Gastrocnemius medialis (tissue), 4 donors: ENCODE data around the gene NGFR. TPM values are rescaled to one million over a fixed set of nuclear protein-coding genes. Genes with fewer than 3 reads are reported as not detected.
A peak's percentile ranks its signal among the peaks of the same experiment; 100 is the strongest.

Source experiments
- ATAC-seq, 2 donors: fragments of 150-250 bp; one replicate each; pipeline ENCODE4 v1.9.1; 2016
- DNase-seq, 2 donors: peaks; one replicate each; pipeline ENCODE4 v3.0.0-alpha.2; 2019
- H3K27ac ChIP-seq, 4 donors: fragments of 200-600 bp; sonication (generic); 1 replicate in 1 of 4; 2 replicates in 3 of 4; pipeline ENCODE4 v1.5.1; 2016 to 2018; ENCODE audit warnings: mild to moderate bottlenecking in 2 of 4, moderate library complexity in 1 of 4
- H3K27me3 ChIP-seq, 3 donors: fragments of 200-600 bp; sonication (generic) in 2 of 3; 1 replicate in 1 of 3; 2 replicates in 2 of 3; pipeline versions ENCODE4 v1.5.1 to v1.6.0; 2016 to 2019; ENCODE audit warnings: mild to moderate bottlenecking in 1 of 3, moderate library complexity in 1 of 3
- H3K36me3 ChIP-seq, 2 donors: fragments of 200-600 bp; sonication (generic) in 1 of 2; one replicate each; pipeline ENCODE4 v1.5.1; 2017 to 2018
- H3K4me1 ChIP-seq, 2 donors: fragments of 200-600 bp; sonication (generic) in 1 of 2; one replicate each; pipeline ENCODE4 v1.5.1; 2016 to 2017; ENCODE audit warnings: mild to moderate bottlenecking in 2 of 2
- H3K4me3 ChIP-seq, 4 donors: fragments of 200-600 bp; sonication (generic) in 3 of 4; 1 replicate in 1 of 4; 2 replicates in 3 of 4; pipeline ENCODE4 v1.5.1; 2016 to 2019; ENCODE audit warnings: mild to moderate bottlenecking in 2 of 4
- H3K9me3 ChIP-seq, 3 donors: fragments of 200-600 bp; sonication (generic) in 2 of 3; 1 replicate in 1 of 3; 2 replicates in 2 of 3; pipeline ENCODE4 v1.5.1; 2016 to 2019
- CTCF ChIP-seq, 5 experiments: fragments of 450-650 bp in 3 of 5; fragments of 200-600 bp in 2 of 5; sonication (generic) in 2 of 5; IDR thresholded peaks in 4 of 5; conservative IDR thresholded peaks in 1 of 5; 1 replicate in 4 of 5; 2 replicates in 1 of 5; pipeline ENCODE4 v1.5.1; 2016 to 2019; ENCODE audit warnings: antibody characterized with exemption in 5 of 5, mild to moderate bottlenecking in 3 of 5, moderate library complexity in 3 of 5
- POLR2A ChIP-seq, 2 donors: fragments of 450-650 bp; IDR thresholded peaks; one replicate each; pipeline ENCODE4 v1.6.1; 2017; ENCODE audit warnings: antibody characterized with exemption in 2 of 2, mild to moderate bottlenecking in 2 of 2, moderate library complexity in 2 of 2
- in situ Hi-C, 4 donors: fragments of 200-750 bp; cut with MboI; loops; one replicate each; pipeline versions ENCODE4 v1.15.0 to v1.8.0; 2017; ENCODE audit warnings: low sequenced_read_pairs in 4 of 4
- intact Hi-C: fragments of 100-400 bp; cut with DNase I; formaldehyde crosslinking; loops from one replicate; pipeline ENCODE4 v1.15.1; 2023; ENCODE audit warnings: low total_unique reads
- total RNA-seq, 4 donors: library from RNA; depleted of rRNA; stranded (reverse); fragments of >200 nt; gene quantifications; one replicate each; pipeline versions ENCODE4 v1.1.0 to v1.2.3, GENCODE V29; 2016

Gene NGFR
- total RNA-seq, 4 donors from 2014 or later, result 0.41 to 3.2 (median 1.0) TPM; not detected in 1

- no peak overlapping the region for H3K27ac ChIP-seq
- peak overlapping the region; percentile 49 to 67 (median 57) for H3K4me3 ChIP-seq
- ATAC-seq (no peak), DNase-seq (no peak)
- peaks cover 34 to 47% (median 38%) of the 10 kb centered on the region in 3 donors for H3K27me3 ChIP-seq
- intact Hi-C loops (loop anchor here (1.0 to 10.0 kb wide), 4 partner anchors 18 to 208 kb away; partner anchors contain the start of gene SLC35B1), in situ Hi-C loops (loop anchor here in 3 of 4 donors (5.0 to 10.0 kb wide), 2 partner anchors 48 to 55 kb away; no protein-coding TSS in a partner anchor)
- peaks cover 19 to 26% of the 10 kb centered on the region in 2 donors for H3K4me1 ChIP-seq
- no peaks in the 10 kb centered on the region for H3K36me3 ChIP-seq
- H3K9me3 ChIP-seq, result no peaks in the 10 kb centered on the region
- TF ChIP-seq CTCF (IDR thresholded peaks at IDR 0.05 in 4 of 5, conservative IDR thresholded peaks at IDR 0.05 in 1 of 5) (no peak), POLR2A (IDR thresholded peaks at IDR 0.05) (no peak)
Measured at GRCh38 chr17:49496867-49497147, 1.7 kb downstream of the NGFR start.

- TF ChIP-seq POLR2A (IDR thresholded peaks at IDR 0.05), result no peak
- TF ChIP-seq CTCF (IDR thresholded peaks at IDR 0.05 in 4 of 5, conservative IDR thresholded peaks at IDR 0.05 in 1 of 5), result no peak
- no peak overlapping the region for H3K27ac ChIP-seq
- H3K36me3 ChIP-seq, result no peaks in the 10 kb centered on the region
- peaks cover 19 to 26% of the 10 kb centered on the region in 2 donors for H3K4me1 ChIP-seq
- ATAC-seq, result peak; percentile 64 to 67
- peak; percentile 52 to 60 for DNase-seq
- in situ Hi-C loops (loop anchor here in 3 of 4 donors (5.0 to 10.0 kb wide), 2 partner anchors 47 to 55 kb away; no protein-coding TSS in a partner anchor), intact Hi-C loops (loop anchor here (1.0 to 10.0 kb wide), 3 partner anchors 18 to 207 kb away; partner anchors contain the start of gene SLC35B1)
- peaks cover 34 to 47% (median 38%) of the 10 kb centered on the region in 3 donors for H3K27me3 ChIP-seq
- H3K4me3 ChIP-seq, result peak overlapping the region; percentile 49 to 67 (median 57)
- no peaks in the 10 kb centered on the region for H3K9me3 ChIP-seq
Measured at GRCh38 chr17:49497148-49498028, 2.3 kb downstream of the NGFR start.

- in situ Hi-C loops (loop anchor here in 3 of 4 donors (5.0 to 10.0 kb wide), 2 partner anchors 47 to 54 kb away; no protein-coding TSS in a partner anchor), intact Hi-C loops (loop anchor here (5.0 to 10.0 kb wide), 2 partner anchors 61 to 207 kb away; partner anchors contain the start of gene SLC35B1)
- Histone ChIP-seq H3K27me3 (peaks cover 34 to 47% (median 38%) of the 10 kb centered on the region in 3 donors), H3K9me3 (no peaks in the 10 kb centered on the region), H3K36me3 (no peaks in the 10 kb centered on the region), H3K4me3 (peak overlapping the region in 3 of 4 donors; percentile 49 to 67 (median 59)), H3K27ac (no peak overlapping the region), H3K4me1 (peaks cover 19 to 26% of the 10 kb centered on the region in 2 donors)
- no peak for DNase-seq
- ATAC-seq, result no peak
- TF ChIP-seq POLR2A (IDR thresholded peaks at IDR 0.05), result no peak
- TF ChIP-seq CTCF (IDR thresholded peaks at IDR 0.05 in 4 of 5, conservative IDR thresholded peaks at IDR 0.05 in 1 of 5), result no peak
Measured at GRCh38 chr17:49498029-49498615, 3.0 kb downstream of the NGFR start.

- H3K4me1 ChIP-seq, result peaks cover 13% of the 10 kb centered on the region in 2 donors
- in situ Hi-C loops (no loop called here), intact Hi-C loops (no loop called here)
- H3K27me3 ChIP-seq, result peaks cover 19 to 32% (median 27%) of the 10 kb centered on the region in 3 donors
- ATAC-seq (no peak), DNase-seq (no peak)
- no peak for TF ChIP-seq POLR2A (IDR thresholded peaks at IDR 0.05)
- no peak for TF ChIP-seq CTCF (IDR thresholded peaks at IDR 0.05 in 4 of 5, conservative IDR thresholded peaks at IDR 0.05 in 1 of 5)
- no peak overlapping the region for H3K4me3 ChIP-seq
- H3K36me3 ChIP-seq, result no peaks in the 10 kb centered on the region
- no peak overlapping the region for H3K27ac ChIP-seq
- H3K9me3 ChIP-seq, result no peaks in the 10 kb centered on the region
Measured at GRCh38 chr17:49501496-49501895, 6.4 kb downstream of the NGFR start.
